HG03558 (cell line): ENCODE measurements around the gene SH3BGRL.
A peak's percentile ranks its signal among the peaks of the same experiment; 100 is the strongest.

Experiments
- ATAC-seq: cut with Tn5 transposase; IDR thresholded peaks from one replicate; pipeline ENCODE4 v1.9.1; 2021; ENCODE audit warnings: moderate number of reproducible peaks; ENCODE audit not compliant: unreplicated experiment; ENCODE audit errors: extremely low read depth

Gene SH3BGRL

DNA sequence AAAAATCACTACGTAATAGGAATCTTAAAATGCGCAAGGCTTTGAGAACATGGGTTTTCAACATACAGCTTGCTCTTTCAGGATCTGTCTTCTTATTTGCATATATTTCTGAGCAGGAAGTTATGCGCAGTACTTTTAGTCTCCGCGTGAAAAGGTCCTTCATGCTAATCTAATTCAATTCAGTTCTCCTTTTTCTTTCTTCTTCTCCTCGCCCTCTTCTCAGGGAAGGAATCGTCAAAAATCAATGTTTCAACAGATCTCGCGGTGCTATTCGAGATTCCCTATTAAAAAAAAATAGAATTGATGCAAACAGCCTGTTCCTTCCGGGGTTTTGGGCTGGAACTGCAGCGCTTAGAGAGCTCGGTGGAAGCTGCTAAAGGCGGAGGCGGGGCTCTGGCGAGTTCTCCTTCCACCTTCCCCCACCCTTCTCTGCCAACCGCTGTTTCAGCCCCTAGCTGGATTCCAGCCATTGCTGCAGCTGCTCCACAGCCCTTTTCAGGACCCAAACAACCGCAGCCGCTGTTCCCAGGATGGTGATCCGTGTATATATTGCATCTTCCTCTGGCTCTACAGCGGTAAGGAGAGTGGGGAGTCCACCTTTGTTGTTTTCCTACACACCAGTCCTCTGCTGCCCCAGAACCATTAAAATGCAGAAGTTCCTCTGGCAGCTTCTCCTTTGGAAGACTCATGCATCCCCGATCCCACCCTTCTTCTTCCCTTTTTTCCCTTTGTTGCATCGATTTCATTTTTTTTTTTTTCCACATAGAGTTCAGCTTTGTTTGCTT, at the start of gene SH3BGRL, which contains the start of gene HMGN5:
Gene SH3BGRL (plus strand): TSS at position 432 of the 785 bp plus-strand sequence. CDS start 99 bp downstream, at position 531.
Gene HMGN5 (minus strand): TSS at position 243 of the 785 bp plus-strand sequence. CDS start 80,364 bp downstream, outside the sequence.
- peak; percentile 76 for ATAC-seq

DNA sequence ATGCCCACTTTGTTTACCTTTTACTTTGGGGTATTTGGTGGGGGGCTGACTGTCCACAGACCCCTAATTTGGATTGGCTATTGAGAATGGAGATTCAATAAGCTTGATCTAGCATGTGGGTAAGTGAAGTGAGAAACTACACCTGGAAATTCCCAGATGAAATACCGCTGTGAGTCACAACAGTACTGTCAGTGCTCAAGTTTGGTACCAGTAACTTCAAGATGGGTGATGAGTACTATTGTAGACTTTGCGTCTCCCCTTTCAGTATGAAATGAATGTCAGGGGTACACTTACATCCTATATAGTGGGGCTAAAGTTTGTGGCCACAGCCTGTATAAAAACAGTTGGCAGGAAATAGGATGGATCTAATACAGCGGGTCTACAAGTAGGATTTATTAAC, 33.5 kb upstream of the SH3BGRL start:
- ATAC-seq, result no peak

DNA sequence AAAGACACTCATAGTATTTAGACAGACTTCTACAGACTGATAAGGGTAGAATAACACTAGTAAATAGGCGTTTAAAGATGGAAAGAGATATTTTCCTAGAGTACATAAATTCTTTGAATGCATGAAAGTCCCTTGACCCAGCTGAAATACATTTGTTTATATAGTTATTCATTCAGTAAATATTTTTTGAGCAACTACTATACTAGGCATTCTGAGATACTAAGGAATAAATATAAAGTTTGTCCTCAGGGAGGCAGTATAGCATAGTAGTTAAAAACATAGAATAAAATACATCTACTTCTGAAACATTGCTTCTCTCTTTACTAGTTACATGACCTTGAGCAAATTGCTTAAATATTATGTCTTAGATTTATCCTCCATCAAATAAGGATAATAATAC, 27.6 kb upstream of the SH3BGRL start:
- ATAC-seq, result no peak

DNA sequence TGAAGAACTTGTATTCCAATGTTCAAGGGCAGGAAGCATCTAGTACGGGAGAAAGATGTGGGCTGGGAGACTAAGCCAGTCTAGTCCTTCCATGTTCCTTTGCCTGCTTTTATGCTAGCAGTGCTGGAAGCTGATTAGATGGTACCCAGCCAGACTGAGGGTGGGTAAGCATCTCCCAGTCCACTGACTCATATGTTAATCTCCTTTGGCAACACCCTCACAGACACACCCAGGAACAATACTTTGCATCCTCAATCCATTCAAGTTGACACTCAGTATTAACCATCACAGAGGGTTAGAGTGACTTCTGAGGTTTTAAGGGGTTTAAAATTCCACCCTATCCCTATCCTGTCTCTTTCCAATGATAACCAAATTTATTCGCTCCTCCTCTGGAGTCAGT, 6.6 kb upstream of the SH3BGRL start:
- ATAC-seq, result no peak

DNA sequence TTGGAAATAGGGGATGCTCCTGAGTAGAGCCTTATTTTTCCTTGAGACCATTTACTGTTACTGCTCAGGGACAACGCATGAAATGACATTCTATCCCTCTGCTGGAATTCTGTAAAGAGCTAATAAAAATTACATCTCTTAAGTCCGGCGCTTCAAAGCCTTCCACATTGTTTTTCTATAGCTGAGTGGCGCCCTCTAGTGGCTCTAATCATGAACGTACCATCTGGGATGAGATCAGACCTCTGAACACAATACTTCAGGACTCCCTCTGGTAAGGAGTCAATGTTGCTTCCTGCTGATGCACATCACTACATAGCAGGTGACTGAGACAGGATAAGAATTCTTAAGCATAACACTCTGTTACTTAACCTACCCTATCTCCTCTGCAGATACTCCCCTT, 6.2 kb upstream of the SH3BGRL start:
- ATAC-seq, result peak; percentile 86

DNA sequence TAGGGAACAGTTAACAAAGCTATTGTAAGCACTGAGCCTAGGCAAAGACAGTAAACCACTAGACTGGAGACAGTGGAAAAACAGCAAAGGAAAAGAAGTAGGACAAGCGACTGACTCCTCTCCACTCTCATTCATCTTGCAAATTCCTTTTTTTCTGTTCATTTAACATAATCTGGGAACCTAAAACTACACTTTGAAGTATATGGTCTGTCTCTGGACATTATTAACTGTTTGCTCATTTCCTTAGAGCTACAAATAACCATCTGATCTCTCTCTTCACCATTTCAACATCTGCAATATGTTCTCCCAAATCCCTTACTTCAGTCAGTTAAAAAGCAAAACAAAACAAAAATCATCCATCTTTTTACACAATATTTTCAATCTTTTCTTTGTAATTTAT, 831 bp upstream of the SH3BGRL start:
- no peak for ATAC-seq

DNA sequence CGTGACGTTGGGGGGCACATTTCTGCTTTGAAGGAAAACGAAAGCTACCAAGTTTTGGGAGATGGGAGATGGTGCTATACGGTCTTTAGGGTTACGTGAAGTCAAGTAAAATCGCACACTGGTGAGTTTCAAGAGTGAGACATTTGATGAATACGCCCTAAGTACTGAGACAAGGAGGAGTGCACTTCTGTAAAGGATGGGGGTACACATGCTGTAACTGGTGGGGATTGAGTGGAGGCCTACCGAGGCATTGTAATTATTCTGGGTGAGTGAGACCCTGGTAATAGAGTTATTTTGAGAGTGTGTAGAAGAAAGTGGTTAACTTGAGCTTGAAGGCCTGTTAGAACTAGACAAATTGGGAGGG, 536 bp downstream of the SH3BGRL start:
- ATAC-seq, result no peak

DNA sequence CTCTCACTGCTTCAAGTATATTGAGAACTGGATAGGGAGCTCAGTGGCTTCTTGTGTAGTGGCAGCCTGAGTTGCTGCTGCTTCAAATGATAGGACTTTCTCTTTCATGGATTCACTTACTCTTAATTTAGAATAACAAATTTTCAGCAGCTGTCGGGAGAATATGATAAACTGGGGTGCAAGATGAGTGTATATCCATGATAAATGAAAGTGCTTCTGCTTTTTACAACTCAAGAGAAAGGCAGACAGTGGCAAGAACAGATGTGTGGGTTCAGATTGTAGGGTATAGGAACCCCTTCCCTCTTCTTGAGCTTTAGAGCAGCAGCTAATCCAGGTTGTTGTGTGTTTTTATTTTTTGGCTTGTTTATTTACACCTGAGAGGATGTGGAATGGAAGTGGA, 1.0 kb downstream of the SH3BGRL start:
- no peak for ATAC-seq

DNA sequence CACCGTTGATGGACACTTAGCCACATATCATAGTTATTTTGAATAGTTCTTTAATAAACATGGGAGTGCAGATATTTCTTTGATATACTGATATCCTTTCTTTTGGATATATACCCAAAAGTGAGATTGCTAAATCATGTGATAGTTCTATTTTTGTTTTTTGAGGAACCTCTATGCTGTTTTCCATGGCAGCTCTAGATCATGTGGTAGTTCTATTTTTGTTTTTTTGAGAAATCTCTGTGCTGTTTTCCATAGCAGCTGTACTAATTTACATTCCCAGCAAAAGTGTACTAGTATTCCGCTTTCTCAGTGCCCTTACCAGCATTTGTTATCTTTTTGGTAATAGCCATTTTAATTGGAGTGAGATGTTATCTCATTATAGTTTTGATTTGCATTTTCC, 3.6 kb downstream of the SH3BGRL start:
- ATAC-seq, result no peak

DNA sequence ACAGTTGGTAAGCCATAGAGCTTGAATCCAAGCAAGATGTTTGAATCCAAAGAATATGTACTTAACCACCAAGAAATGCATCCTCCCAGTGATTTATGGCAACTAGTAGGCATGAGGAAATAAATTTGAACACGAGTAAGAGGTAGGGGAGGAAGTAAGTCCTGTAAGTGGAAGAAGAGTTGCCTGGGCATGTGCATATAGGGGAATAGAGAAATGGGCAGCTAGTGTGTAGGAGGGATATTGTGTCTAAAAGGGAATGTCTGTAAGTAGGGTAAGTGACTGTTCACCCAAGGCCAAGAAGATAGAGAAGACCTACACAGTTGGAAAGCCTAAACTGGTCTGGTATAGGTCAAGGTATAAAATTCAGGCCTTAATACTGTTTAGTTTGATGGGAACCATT, 4.6 kb downstream of the SH3BGRL start:
- ATAC-seq, result no peak

DNA sequence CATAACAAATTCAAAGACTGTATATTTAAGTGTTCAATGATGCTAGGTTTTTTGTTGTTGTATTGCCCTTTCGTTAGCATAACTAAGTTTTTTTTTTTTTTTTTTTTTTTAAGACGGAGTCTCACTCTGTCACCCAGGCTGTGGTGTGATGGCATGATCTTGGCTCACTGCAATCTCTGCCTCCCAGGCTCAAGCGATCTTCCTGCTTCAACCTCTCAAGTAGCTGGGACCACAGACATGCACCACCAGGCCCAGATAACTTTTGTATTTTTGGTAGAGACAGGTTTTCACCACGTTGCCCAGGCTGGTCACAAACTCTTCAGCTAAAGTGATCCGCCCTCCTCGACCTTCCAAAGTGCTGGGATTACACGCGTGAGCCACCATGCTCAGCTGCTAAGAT, 7.0 kb downstream of the SH3BGRL start:
- no peak for ATAC-seq

DNA sequence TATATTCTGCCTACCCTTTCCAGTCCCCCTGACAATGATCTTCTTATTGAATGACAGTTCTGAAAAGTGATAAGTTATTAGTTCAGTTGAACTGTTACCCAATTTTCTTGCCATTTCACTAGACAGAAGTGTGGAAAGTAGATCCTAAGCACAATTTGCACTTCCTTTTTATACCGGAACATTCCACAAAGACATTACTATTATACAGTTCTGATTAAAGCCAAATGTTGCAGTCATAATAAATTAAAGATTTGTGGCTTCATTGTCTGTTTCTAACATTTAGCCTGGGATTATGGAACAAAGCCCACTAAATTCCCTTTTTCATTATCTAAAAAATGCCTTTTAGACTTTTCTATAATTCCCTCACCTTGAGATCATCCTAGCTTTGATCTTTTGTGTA, 13.8 kb downstream of the SH3BGRL start:
- no peak for ATAC-seq

DNA sequence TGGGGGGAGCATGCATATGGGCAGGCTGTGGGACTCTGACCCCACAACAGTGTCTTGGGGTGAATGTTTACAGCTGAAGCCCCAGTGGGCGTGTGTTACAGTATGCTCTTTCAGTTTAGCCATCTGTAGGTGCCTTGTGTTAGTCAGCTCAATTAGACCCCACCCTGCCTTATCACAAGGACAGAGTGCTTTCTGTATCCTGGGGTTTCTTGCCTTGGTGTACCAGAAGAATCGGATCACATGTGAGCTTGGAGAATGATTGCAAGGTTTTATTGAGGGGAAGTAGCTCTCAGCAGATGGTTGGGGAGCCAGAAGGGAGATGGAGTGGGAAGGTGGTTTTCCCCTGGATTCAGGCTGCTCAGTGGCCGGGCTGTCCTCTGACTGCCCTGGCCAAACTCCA, 27.3 kb downstream of the SH3BGRL start:
- ATAC-seq, result no peak

DNA sequence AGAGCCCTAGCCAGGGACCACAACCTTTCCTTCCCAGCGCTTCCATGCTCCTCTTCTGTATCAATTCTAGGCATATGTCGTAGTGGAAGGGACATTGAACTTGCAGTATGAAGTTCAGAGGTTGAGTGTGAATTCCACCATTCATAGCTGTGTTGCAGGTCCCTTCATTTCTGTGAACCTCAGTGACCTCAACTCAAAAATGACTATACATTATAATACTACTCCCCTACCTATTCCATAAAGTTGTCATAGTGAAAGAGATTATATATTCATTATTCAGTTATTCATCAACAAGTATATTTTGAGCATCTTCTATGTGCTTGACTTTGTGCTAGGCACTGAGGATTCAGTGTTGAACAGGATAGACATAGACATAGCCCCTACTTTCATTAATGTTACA, 28.0 kb downstream of the SH3BGRL start:
- no peak for ATAC-seq

DNA sequence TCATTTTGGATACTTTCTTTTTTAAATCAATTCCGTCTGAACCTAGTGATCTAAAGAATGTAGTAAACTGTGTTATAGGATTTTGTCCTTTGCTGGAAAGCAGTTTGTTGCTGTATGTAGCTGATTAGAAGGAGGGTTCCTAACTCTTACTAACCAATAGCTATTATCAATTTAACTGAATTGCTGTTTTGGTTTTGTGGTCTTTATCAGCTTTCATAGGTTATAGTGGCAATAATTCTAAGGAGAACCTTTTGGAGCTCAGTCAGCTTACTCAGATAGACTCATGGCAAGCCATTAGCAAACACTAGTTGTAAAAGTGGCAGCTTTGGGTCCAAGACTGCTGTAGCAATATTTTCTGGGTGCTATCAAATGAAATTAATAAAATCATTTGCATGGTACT, 29.6 kb downstream of the SH3BGRL start:
- no peak for ATAC-seq

DNA sequence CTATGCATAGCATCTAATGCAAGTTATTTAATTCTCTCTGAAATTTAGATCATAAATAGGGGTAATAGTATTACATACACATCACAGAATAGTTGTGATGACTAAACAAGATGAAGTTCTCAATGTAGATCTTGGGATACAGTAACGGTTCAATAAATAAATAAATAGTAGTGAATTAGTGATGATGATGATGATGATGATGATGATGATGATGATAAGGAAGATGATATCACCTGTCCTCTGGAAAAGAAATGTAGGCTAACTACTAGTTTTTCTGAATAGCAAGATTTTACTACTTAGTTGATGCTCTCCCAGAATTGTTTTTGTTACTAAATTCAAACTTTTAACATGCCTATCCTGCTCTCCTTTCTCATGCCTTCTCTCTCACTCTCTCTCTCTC, 30.3 kb downstream of the SH3BGRL start:
- ATAC-seq, result no peak

DNA sequence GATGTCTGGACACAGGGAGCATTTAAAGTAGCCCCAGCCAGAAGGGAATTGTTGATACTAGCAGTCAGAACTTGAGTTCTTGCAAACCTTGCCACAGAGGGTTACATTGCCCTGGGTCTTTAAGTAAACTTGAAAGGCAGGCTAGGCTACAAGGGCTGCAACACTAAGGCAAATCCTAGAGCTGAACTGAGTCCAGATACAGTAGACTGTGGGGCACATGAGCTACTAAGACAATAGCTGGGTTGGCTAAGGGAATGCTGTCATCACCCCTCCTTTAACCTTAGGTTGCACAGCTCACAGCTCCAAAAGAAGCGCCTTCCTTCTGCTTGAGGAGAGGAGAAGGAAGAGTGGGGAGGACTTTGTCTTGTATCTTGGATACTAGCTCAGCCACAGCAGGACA, 35.6 kb downstream of the SH3BGRL start:
- ATAC-seq, result no peak

DNA sequence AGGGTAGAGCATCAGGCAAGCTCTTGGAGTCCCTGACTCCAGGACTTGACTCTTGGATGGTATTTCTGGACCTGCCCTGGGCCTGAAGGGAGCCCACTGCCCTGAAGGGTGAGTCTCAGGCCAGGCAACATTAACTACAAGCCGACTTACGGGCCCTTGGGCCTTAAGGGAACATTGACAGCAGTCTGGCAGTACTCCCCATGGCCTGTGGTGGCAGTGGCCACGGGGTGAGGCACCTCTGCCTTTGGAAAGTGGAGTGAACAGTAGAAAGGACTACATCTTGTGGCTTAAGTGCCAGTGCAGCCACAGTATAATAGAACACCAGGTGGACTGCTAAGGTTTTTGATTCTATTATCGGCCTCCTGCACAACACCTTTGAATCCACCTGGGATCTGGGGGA, 36.3 kb downstream of the SH3BGRL start:
- no peak for ATAC-seq

DNA sequence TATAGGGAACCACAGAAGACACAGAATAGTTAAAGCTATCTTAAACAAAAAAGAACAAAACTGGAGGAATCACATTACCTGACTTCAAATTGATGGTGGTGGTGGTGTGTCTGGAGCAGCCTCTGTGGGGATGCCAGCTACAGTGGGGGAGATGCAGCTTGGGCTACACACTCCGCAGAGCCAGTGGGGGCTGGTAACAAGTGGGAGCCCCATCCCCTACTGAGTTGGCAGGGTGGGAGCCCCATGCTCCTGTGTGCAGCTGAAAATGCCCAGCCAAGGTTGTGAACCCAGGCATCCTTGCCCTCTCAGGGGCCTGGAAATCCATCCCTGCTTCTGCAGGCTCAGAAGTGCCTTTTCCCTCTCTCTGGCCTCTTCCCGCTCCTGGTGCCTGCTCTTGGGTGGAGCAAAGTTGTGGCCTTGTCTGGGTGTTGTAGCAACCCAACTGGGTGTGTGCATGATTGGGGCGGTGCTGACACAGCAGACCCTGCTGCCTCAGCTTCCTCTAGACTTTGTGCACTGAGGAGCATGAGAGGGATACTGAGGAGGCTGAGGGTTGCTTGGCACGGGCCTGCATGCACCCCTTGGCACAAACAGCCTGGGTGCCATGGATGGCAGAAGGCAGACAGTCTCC, 38.9 kb downstream of the SH3BGRL start:
- ATAC-seq, result no peak

DNA sequence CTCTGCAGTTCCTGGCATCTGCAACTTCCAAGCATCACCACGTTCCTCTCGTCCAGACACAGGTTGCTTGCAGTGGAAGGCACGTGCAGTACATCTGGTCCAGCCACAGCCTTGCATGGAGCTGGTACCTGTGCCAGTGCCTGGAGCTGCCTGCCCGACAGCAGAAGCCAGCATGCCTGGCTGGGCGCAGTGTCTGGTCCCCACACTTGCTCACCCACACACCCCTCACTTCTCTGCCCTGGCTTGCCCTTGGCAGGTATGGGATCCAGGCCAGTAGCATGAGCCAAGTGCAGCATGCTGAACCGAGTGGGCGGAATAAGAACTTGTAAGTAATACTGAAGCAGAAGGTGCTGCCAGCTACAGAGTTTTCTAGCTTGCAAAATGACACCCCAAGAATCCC, 39.9 kb downstream of the SH3BGRL start:
- no peak for ATAC-seq

DNA sequence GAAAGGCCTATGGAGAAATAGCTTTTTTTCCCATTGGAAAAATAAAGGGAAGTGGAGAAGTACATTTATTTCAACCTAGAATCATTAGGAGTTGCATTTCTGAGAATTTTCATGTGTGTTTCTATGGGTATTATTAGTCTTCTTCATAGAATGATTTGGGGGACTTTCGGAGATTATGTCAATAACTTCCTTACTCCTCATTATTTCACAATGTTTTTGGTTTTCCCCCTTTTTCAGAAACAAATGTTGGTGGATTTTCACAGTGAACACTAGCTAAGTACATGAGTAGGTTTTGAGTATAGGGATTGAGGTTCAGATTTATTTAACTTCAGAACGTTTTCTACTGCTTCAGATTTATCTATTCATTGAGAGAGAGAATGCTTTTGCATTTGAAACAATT, 54.0 kb downstream of the SH3BGRL start:
- ATAC-seq, result no peak

DNA sequence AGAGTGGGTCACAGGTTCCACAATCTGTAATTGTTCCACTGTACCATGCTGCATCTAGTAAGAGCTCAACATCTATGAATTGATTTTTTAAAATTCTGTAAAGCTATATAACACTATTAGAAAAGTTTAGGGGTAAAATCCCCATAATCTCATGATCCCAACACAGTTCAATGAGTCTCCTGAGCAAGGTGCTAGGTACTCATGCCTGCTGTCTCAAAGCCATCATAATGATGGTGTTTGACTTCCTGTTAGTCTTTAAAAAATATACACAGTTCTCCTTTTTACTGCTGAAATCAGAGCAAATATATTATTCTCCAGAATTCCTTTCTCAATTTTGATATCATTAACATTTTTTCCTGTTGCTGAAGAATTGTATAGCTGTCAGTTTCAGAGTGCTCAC, 55.9 kb downstream of the SH3BGRL start:
- no peak for ATAC-seq
